AG04450 (cell line): ENCODE measurements around the gene FGD4. TPM values are rescaled to one million over a fixed set of nuclear protein-coding genes. Genes with fewer than 3 reads are reported as not detected.

ENCODE experiments used
- CTCF ChIA-PET: fragments of 300-600, 350-600 bp; formaldehyde crosslinking; extraction: SDS; loops from one replicate; lab custom pipeline; 2022; ENCODE audit warnings: antibody characterized with exemption, inconsistent platforms; lab: Charles Lee
- POLR2A ChIA-PET: fragments of 350-600 bp; formaldehyde crosslinking; extraction: SDS; loops from one replicate; lab custom pipeline; 2021; ENCODE audit warnings: antibody characterized with exemption, inconsistent platforms; lab: Yijun Ruan, JAX
- DNase-seq: peaks from one replicate; pipeline ENCODE4 v3.0.0-alpha.2; 2011; ENCODE audit warnings: low read depth, low spot score
- H3K27ac ChIP-seq: one replicate; pipeline ENCODE4 v1.5.1; 2012; ENCODE audit warnings: low read depth, low read length, control low read depth
- H3K27me3 ChIP-seq: one replicate; pipeline ENCODE4 v1.6.0; 2012; ENCODE audit warnings: low read length; ENCODE audit not compliant: control insufficient read depth, insufficient read depth
- H3K4me3 ChIP-seq: 2 replicates; pipeline ENCODE4 v1.5.1; 2011; ENCODE audit warnings: mild to moderate bottlenecking, low read depth, low read length, control low read depth
- H3K9me3 ChIP-seq: 2 replicates; pipeline ENCODE4 v1.5.1; 2012; ENCODE audit warnings: low read length; ENCODE audit not compliant: control insufficient read depth, insufficient read depth
- polyA plus RNA-seq: library from polyadenylated mRNA; depleted of rRNA; stranded (reverse); fragments of >200 nt; gene quantifications from 2 replicates; pipeline ENCODE4 v1.2.3, GENCODE V29; 2011
- small RNA-seq: library from RNA; depleted of rRNA; stranded (forward); fragments of <200 nt; gene quantifications from one replicate; pipeline ENCODE3, GENCODE V24; 2012; ENCODE audit warnings: low read depth; ENCODE audit not compliant: insufficient read length
- TF ChIP-seq, protein P1 (sequence below): IDR thresholded peaks from 2 replicates; pipeline ENCODE4 v1.5.1; 2011; ENCODE audit warnings: low read depth, low read length, control low read depth, inconsistent platforms

FGD4 gene
- polyA plus RNA-seq, 1 experiment, result 5.1 TPM

- CTCF ChIA-PET, result interaction anchor here (0.8 to 1.5 kb wide), 2 partner anchors 323 to 376 kb away, joined by 3 to 4 read pairs; no protein-coding TSS in a partner anchor
- H3K9me3 ChIP-seq, result no peaks in the 10 kb centered on the region; the same call in 1 of the 2 replicates
- no peak overlapping the region for H3K27ac ChIP-seq
- DNase-seq, result no peak
- no peaks in the 10 kb centered on the region for H3K27me3 ChIP-seq
- H3K4me3 ChIP-seq, result no peak overlapping the region
- TF ChIP-seq, protein P1, sequence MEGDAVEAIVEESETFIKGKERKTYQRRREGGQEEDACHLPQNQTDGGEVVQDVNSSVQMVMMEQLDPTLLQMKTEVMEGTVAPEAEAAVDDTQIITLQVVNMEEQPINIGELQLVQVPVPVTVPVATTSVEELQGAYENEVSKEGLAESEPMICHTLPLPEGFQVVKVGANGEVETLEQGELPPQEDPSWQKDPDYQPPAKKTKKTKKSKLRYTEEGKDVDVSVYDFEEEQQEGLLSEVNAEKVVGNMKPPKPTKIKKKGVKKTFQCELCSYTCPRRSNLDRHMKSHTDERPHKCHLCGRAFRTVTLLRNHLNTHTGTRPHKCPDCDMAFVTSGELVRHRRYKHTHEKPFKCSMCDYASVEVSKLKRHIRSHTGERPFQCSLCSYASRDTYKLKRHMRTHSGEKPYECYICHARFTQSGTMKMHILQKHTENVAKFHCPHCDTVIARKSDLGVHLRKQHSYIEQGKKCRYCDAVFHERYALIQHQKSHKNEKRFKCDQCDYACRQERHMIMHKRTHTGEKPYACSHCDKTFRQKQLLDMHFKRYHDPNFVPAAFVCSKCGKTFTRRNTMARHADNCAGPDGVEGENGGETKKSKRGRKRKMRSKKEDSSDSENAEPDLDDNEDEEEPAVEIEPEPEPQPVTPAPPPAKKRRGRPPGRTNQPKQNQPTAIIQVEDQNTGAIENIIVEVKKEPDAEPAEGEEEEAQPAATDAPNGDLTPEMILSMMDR, result no peak
- POLR2A ChIA-PET, result no interaction called here
Measured at GRCh38 chr12:32688786-32689185, 289.4 kb downstream of the FGD4 start.

DNA sequence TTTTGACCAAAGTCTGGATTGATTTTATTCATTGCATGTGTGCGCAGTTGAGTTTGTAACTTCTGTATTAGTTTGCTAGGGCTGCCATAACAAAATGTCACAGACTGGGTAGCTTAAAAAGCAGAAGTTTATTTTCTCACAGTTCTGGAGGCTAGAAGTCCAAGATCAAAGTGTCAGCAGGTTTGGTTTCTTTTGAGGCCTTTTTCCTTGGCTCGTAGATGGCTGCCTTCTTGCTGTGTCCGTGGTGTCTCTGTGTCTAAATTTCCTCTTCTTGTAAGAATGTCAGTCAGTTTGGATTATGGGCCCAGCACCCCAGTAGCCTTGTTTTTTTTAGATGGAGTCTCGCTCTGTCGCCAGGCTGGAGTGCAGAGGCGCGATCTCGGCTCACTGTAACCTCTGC is 291.6 kb downstream of the FGD4 start:
- DNase-seq, result no peak
- no peak overlapping the region for H3K4me3 ChIP-seq
- ChIA-PET CTCF (interaction anchor here (1.2 kb wide), 1 partner anchor 1038 kb away, joined by 3 read pairs; no protein-coding TSS in a partner anchor), POLR2A (no interaction called here)
- H3K27me3 ChIP-seq, result no peaks in the 10 kb centered on the region
- H3K27ac ChIP-seq, result no peak overlapping the region
- TF ChIP-seq, protein P1, result no peak
- peaks cover 3% of the 10 kb centered on the region for H3K9me3 ChIP-seq

- Histone ChIP-seq H3K27me3 (no peaks in the 10 kb centered on the region), H3K4me3 (no peak overlapping the region), H3K9me3 (peaks cover 3% of the 10 kb centered on the region), H3K27ac (no peak overlapping the region)
- DNase-seq, result no peak
- ChIA-PET POLR2A (no interaction called here), CTCF (interaction anchor here (1.0 to 1.2 kb wide), 2 partner anchors 20 to 1039 kb away, joined by 3 to 4 read pairs; no protein-coding TSS in a partner anchor)
- TF ChIP-seq, protein P1, result no peak
Measured at GRCh38 chr12:32692358-32692757, 293.0 kb downstream of the FGD4 start.

- ChIA-PET CTCF (interaction anchor here (1.0 kb wide), 1 partner anchor 21 kb away, joined by 4 read pairs; no protein-coding TSS in a partner anchor), POLR2A (no interaction called here)
- Histone ChIP-seq H3K4me3 (no peak overlapping the region), H3K27ac (no peak overlapping the region), H3K27me3 (no peaks in the 10 kb centered on the region), H3K9me3 (peaks cover 3% of the 10 kb centered on the region)
- TF ChIP-seq, protein P1, result no peak
- DNase-seq, result no peak
Measured at GRCh38 chr12:32693036-32693435, 293.7 kb downstream of the FGD4 start.

Small RNA genes within 50 kb of the gene (small RNA-seq; reads per million reads assigned to genes)
- gene RF00019 (not detected), gene RNU6-494P (not detected)
